NCI-H748 (cell line): ENCODE data around the gene CLECL1.
A peak's percentile ranks its signal among the peaks of the same experiment; 100 is the strongest.
"Not testable (repeated sequence)": the region's sequence is repeated elsewhere in the genome, so short reads cannot be mapped to it uniquely, and the experiment has no call there.

ENCODE experiments used
- DNase-seq: peaks from one replicate; lab custom pipeline; 2025; ENCODE audit not compliant: unreplicated experiment; lab: John Stamatoyannopoulos, UW

CLECL1 gene

GRCh38 chr12:9699269-9699897, 33.5 kb downstream of the CLECL1 start:
- DNase-seq = no peak

GRCh38 chr12:9698681-9699080, 34.2 kb downstream of the CLECL1 start:
- no peak for DNase-seq

- no peak for DNase-seq
Measured at GRCh38 chr12:9697619-9698018, 35.3 kb downstream of the CLECL1 start.

GRCh38 chr12:9695661-9696060, 37.2 kb downstream of the CLECL1 start:
- not testable (repeated sequence) for DNase-seq

GRCh38 chr12:9695150-9695549, 37.7 kb downstream of the CLECL1 start:
- DNase-seq = not testable (repeated sequence)

- no peak for DNase-seq
Measured at GRCh38 chr12:9694241-9694640, 38.7 kb downstream of the CLECL1 start.

GRCh38 chr12:9692909-9693308, 40.0 kb downstream of the CLECL1 start:
- no peak for DNase-seq

GRCh38 chr12:9687228-9687627, 45.7 kb downstream of the CLECL1 start:
- DNase-seq = peak; percentile 3

GRCh38 chr12:9685915-9686314, 47.0 kb downstream of the CLECL1 start:
- no peak for DNase-seq

- DNase-seq = peak; percentile 33
Measured at GRCh38 chr12:9685366-9685765, 47.5 kb downstream of the CLECL1 start.

- not testable (repeated sequence) for DNase-seq
Measured at GRCh38 chr12:9682949-9683348, 49.9 kb downstream of the CLECL1 start.

- DNase-seq = not testable (repeated sequence)
Measured at GRCh38 chr12:9682508-9682907, 50.4 kb downstream of the CLECL1 start.

- DNase-seq = no peak
Measured at GRCh38 chr12:9674226-9674590, 58.7 kb downstream of the CLECL1 start.

- no peak for DNase-seq
Measured at GRCh38 chr12:9673404-9674225, 59.3 kb downstream of the CLECL1 start.
